Renal cortical epithelial cell (primary cell): ENCODE measurements around the gene ELMOD3. TPM values are rescaled to one million over a fixed set of nuclear protein-coding genes. Genes with fewer than 3 reads are reported as not detected.
"Not testable (repeated sequence)": the region's sequence is repeated elsewhere in the genome, so short reads cannot be mapped to it uniquely, and the experiment has no call there.

ENCODE experiments used
- DNase-seq: peaks from one replicate; pipeline ENCODE4 v3.0.0-alpha.2; 2011; ENCODE audit warnings: low read depth
- total RNA-seq: library from RNA; depleted of rRNA; stranded (reverse); fragments of >200 nt; gene quantifications from 2 replicates; pipeline ENCODE4 v1.2.3, GENCODE V29; 2014

ELMOD3 gene
- total RNA-seq, 1 donor from 2014 or later = 18.6 TPM

GRCh38 chr2:85401464-85401805 lies 46.9 kb downstream of the ELMOD3 start:
- DNase-seq = no peak

- no peak for DNase-seq
Observed at GRCh38 chr2:85401844-85402243, 47.3 kb downstream of the ELMOD3 start.

- peak; percentile 83 for DNase-seq
Observed at GRCh38 chr2:85405201-85406059, 50.9 kb downstream of the ELMOD3 start.

GRCh38 chr2:85409845-85410583 lies 55.4 kb downstream of the ELMOD3 start, which contains the start of gene CAPG:
Gene CAPG, minus strand, starts transcription at chr2:85410366. Its CDS starts 8,221 bp downstream, at chr2:85402145.
- no peak for DNase-seq

GRCh38 chr2:85410584-85411404 lies 56.2 kb downstream of the ELMOD3 start:
- peak; percentile 29 for DNase-seq

GRCh38 chr2:85411405-85411748 lies 56.8 kb downstream of the ELMOD3 start:
- DNase-seq = no peak

- no peak for DNase-seq
Observed at GRCh38 chr2:85413592-85414420, 59.2 kb downstream of the ELMOD3 start.

GRCh38 chr2:85414421-85414759 lies 59.8 kb downstream of the ELMOD3 start:
- DNase-seq = not testable (repeated sequence)

GRCh38 chr2:85414761-85415553 lies 60.4 kb downstream of the ELMOD3 start:
- no peak for DNase-seq

GRCh38 chr2:85415980-85416650 lies 61.5 kb downstream of the ELMOD3 start:
- no peak for DNase-seq

GRCh38 chr2:85418132-85419008 lies 63.8 kb downstream of the ELMOD3 start, which contains the start of gene SH2D6:
Gene SH2D6, plus strand, starts transcription at chr2:85418714. Its CDS starts 10,752 bp downstream, at chr2:85429466.
- DNase-seq = no peak

GRCh38 chr2:85419009-85419675 lies 64.6 kb downstream of the ELMOD3 start:
- no peak for DNase-seq

GRCh38 chr2:85420536-85421259 lies 66.1 kb downstream of the ELMOD3 start:
- peak; percentile 46 for DNase-seq

- DNase-seq = peak; percentile 58
Observed at GRCh38 chr2:85421260-85422071, 66.9 kb downstream of the ELMOD3 start.

- DNase-seq = no peak
Observed at GRCh38 chr2:85422072-85422457, 67.5 kb downstream of the ELMOD3 start.

- no peak for DNase-seq
Observed at GRCh38 chr2:85423525-85423924, 69.0 kb downstream of the ELMOD3 start.

GRCh38 chr2:85425588-85425987 lies 71.0 kb downstream of the ELMOD3 start:
- no peak for DNase-seq
